IMR-90 (cell line): Measurements from ENCODE around the gene CCDC182. TPM values are rescaled to one million over a fixed set of nuclear protein-coding genes. Genes with fewer than 3 reads are reported as not detected.

Source experiments
- ATAC-seq: fragments of 200-7000 bp; cut with Tn5 transposase; 2 replicates; pipeline ENCODE4 v1.9.1; 2020; ENCODE audit warnings: low read depth, mild to moderate bottlenecking, moderate library complexity
- BruUV-seq: library from RNA; stranded (reverse); fragments of 400-500 nt; replicated peaks from 2 replicates; lab custom pipeline; 2021; lab: Mats Ljungman, UMichigan
- CTCF ChIA-PET: fragments of 300-600 bp; formaldehyde crosslinking; extraction: SDS; loops from one replicate; lab custom pipeline; 2021; ENCODE audit warnings: antibody characterized with exemption; lab: Yijun Ruan, JAX
- POLR2A ChIA-PET: fragments of 300-600 bp; sonication (Branson Sonifier 250); formaldehyde crosslinking; loops from one replicate; lab custom pipeline; 2022; ENCODE audit warnings: antibody characterized with exemption; ENCODE audit not compliant: unreplicated experiment; lab: Charles Lee
- DNase-seq: peaks from one replicate; pipeline ENCODE4 v3.0.0; 2013
- H2AFZ ChIP-seq: replicated peaks from 2 replicates; pipeline ENCODE3; 2013; ENCODE audit warnings: low read length, mild to moderate bottlenecking; ENCODE audit not compliant: poor library complexity
- H2AK5ac ChIP-seq: 2 replicates; pipeline ENCODE4 v1.6.1; 2013; ENCODE audit warnings: low read depth, low read length, inconsistent platforms
- H2AK9ac ChIP-seq: replicated peaks from 2 replicates; pipeline ENCODE3; 2013; ENCODE audit warnings: mild to moderate bottlenecking, low read depth, low read length, moderate library complexity; ENCODE audit not compliant: poor library complexity
- H2BK120ac ChIP-seq: 2 replicates; pipeline ENCODE4 v1.6.1; 2013; ENCODE audit warnings: low read depth, low read length, inconsistent platforms
- H2BK15ac ChIP-seq: 3 replicates; pipeline ENCODE4 v1.6.1; 2013; ENCODE audit warnings: low read depth, low read length, inconsistent platforms
- H2BK20ac ChIP-seq: 2 replicates; pipeline ENCODE4 v1.6.1; 2013; ENCODE audit warnings: low read depth, mild to moderate bottlenecking, inconsistent platforms, low read length, moderate library complexity
- H2BK5ac ChIP-seq: 2 replicates; pipeline ENCODE4 v1.6.1; 2013; ENCODE audit warnings: mild to moderate bottlenecking, low read depth, low read length, inconsistent platforms; ENCODE audit not compliant: poor library complexity, severe bottlenecking
- H3K14ac ChIP-seq: replicated peaks from 2 replicates; pipeline ENCODE4 v1.6.1; 2013; ENCODE audit warnings: low read depth, low read length, inconsistent platforms
- H3K18ac ChIP-seq: 2 replicates; pipeline ENCODE4 v1.6.1; 2013; ENCODE audit warnings: low read depth, low read length, control low read depth
- H3K23ac ChIP-seq: 2 replicates; pipeline ENCODE4 v1.6.1; 2013; ENCODE audit warnings: low read depth, low read length, inconsistent platforms
- H3K27ac ChIP-seq: 2 replicates; pipeline ENCODE4 v1.5.1; 2013; ENCODE audit warnings: mild to moderate bottlenecking, control low read depth, low read length; ENCODE audit not compliant: insufficient read depth
- H3K27me3 ChIP-seq: 2 replicates; pipeline ENCODE4 v1.6.1; 2013; ENCODE audit warnings: low read length; ENCODE audit not compliant: control insufficient read depth, insufficient read depth
- H3K36me3 ChIP-seq: 2 replicates; pipeline ENCODE4 v1.6.1; 2013; ENCODE audit warnings: low read length, mixed read lengths; ENCODE audit not compliant: control insufficient read depth, insufficient read depth
- H3K4ac ChIP-seq: 2 replicates; pipeline ENCODE4 v1.6.1; 2013; ENCODE audit warnings: low read depth, low read length, inconsistent platforms
- H3K4me1 ChIP-seq: 2 replicates; pipeline ENCODE4 v1.6.1; 2013; ENCODE audit warnings: low read length, mixed read lengths; ENCODE audit not compliant: control insufficient read depth, insufficient read depth
- H3K4me2 ChIP-seq: 2 replicates; pipeline ENCODE4 v1.6.1; 2013; ENCODE audit warnings: low read depth, mild to moderate bottlenecking, control low read depth, low read length, moderate library complexity
- H3K4me3 ChIP-seq: 2 replicates; pipeline ENCODE4 v1.5.1; 2013; ENCODE audit warnings: low read depth, mild to moderate bottlenecking, control low read depth, low read length, moderate library complexity; ENCODE audit not compliant: insufficient read depth
- H3K56ac ChIP-seq: 2 replicates; pipeline ENCODE4 v1.6.1; 2013; ENCODE audit warnings: low read length, inconsistent platforms; ENCODE audit not compliant: insufficient read depth; ENCODE audit errors: extremely low read depth
- H3K79me1 ChIP-seq, 2 experiments: 2 replicates each; pipeline ENCODE4 v1.6.1; 2013; ENCODE audit warnings: low read length in 2 of 2, inconsistent platforms in 1 of 2, low read depth in 1 of 2
- H3K9ac ChIP-seq: 2 replicates; pipeline ENCODE4 v1.6.1; 2013; ENCODE audit warnings: low read depth, low read length, control low read depth
- H3K9me1 ChIP-seq: 2 replicates; pipeline ENCODE4 v1.6.1; 2013; ENCODE audit warnings: low read length, inconsistent platforms; ENCODE audit not compliant: insufficient read depth
- H3K9me3 ChIP-seq: 2 replicates; pipeline ENCODE4 v1.6.1; 2013; ENCODE audit warnings: low read length; ENCODE audit not compliant: control insufficient read depth, insufficient read depth
- H4K20me1 ChIP-seq: 2 replicates; pipeline ENCODE4 v1.6.1; 2013; ENCODE audit warnings: low read length, inconsistent platforms; ENCODE audit not compliant: insufficient read depth
- H4K5ac ChIP-seq: 2 replicates; pipeline ENCODE4 v1.6.1; 2013; ENCODE audit warnings: mild to moderate bottlenecking, low read depth, low read length, control low read depth
- H4K8ac ChIP-seq, 2 experiments: 2 replicates each; pipeline ENCODE4 v1.6.1; 2013; ENCODE audit warnings: low read depth in 2 of 2, low read length in 2 of 2, control low read depth in 1 of 2, inconsistent platforms in 1 of 2
- H4K91ac ChIP-seq: 2 replicates; pipeline ENCODE4 v1.6.1; 2013; ENCODE audit warnings: low read depth, low read length, inconsistent platforms; ENCODE audit not compliant: insufficient read depth
- BHLHE40 ChIP-seq: fragments of 150-350 bp; IDR thresholded peaks from 2 replicates; pipeline ENCODE4 v1.6.1; 2016; ENCODE audit warnings: mild to moderate bottlenecking, low read depth, low read length
- CHD1 ChIP-seq: IDR thresholded peaks from 2 replicates; pipeline ENCODE4 v1.6.1; 2012; ENCODE audit warnings: low read depth, low read length, improper control_type of control experiment
- FOS ChIP-seq: fragments of 150-350 bp; IDR thresholded peaks from 2 replicates; pipeline ENCODE4 v1.6.1; 2016; ENCODE audit warnings: low read depth, low read length
- MAFK ChIP-seq: IDR thresholded peaks from 2 replicates; pipeline ENCODE4 v1.6.1; 2012; ENCODE audit warnings: low read depth, low read length, improper control_type of control experiment
- MAZ ChIP-seq: IDR thresholded peaks from 2 replicates; pipeline ENCODE4 v1.6.1; 2012; ENCODE audit warnings: low read depth, mild to moderate bottlenecking, low read length, improper control_type of control experiment, moderate library complexity, borderline replicate concordance
- POLR2A ChIP-seq: IDR thresholded peaks from 2 replicates; pipeline ENCODE4 v1.6.1; 2012; ENCODE audit warnings: mild to moderate bottlenecking, low read depth, low read length
- RFX5 ChIP-seq: IDR thresholded peaks from 2 replicates; pipeline ENCODE4 v1.8.0; 2012; ENCODE audit warnings: low read depth, mild to moderate bottlenecking, low read length, moderate library complexity
- WGBS, 2 experiments: methylation state at CpG; one replicate each; pipeline versions ENCODE4 v1.1.5 to v1.1.7; 2013; ENCODE audit warnings: missing lambda C conversion rate in 2 of 2; ENCODE audit not compliant: insufficient read length in 1 of 2; ENCODE audit errors: extremely low coverage in 2 of 2; 5-methylcytosine and 5-hydroxymethylcytosine counted together
- dilution Hi-C: fragments of 300-500 bp; cut with HindIII; formaldehyde crosslinking; loops from one replicate; pipeline ENCODE4 v1.14.3; 2018; ENCODE audit warnings: low sequenced_read_pairs; ENCODE audit not compliant: unreplicated experiment
- in situ Hi-C: fragments of 300-500 bp; cut with MboI; formaldehyde crosslinking; loops from 3 replicates; pipeline ENCODE4 v1.14.3; 2019; ENCODE audit warnings: low sequenced_read_pairs, inconsistent platforms, mixed read lengths
- intact Hi-C: fragments of 100-400 bp; cut with micrococcal nuclease; formaldehyde crosslinking; loops from 2 replicates; pipeline ENCODE4 v1.10.0; 2022
- polyA plus RNA-seq, 3 experiments: library from polyadenylated mRNA; depleted of rRNA; stranded (reverse); fragments of >200 nt; gene quantifications; 2 replicates each; pipeline ENCODE4 v1.2.3, GENCODE V29; 2012; ENCODE audit warnings: low replicate concordance in 1 of 3
- total RNA-seq: library from RNA; depleted of rRNA; stranded (reverse); fragments of >200 nt; gene quantifications from 2 replicates; pipeline ENCODE4 v1.2.3, GENCODE V29; 2012

Gene CCDC182
- total and polyA plus RNA-seq, 2 of the 4 experiments (the other 2 are of a cell fraction): not detected

DNA sequence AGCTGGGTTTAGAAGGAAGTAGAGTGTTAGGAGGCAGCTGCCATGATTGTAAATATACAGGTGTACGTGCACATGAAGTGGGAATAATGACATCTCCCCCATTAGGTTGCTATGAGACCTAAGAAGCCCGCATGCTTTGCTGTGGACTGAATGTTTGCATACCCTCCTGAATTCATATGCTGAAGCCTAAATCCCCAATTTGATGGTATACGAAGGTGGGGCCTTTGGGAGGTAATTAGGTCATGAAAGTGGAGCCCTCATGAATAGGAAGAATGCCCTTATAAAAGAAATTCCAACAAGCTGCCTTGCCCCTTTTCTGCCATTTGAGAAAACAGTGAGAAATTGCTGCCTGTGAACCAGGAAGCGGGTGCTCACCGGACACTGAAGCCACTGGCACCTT is 44.0 kb downstream of the CCDC182 start:
- Histone ChIP-seq H3K27ac (no peak overlapping the region), H2AK9ac (no peak overlapping the region), H3K4me2 (no peak overlapping the region), H3K79me1 (no peaks in the 10 kb centered on the region), H2AFZ (no peak overlapping the region), H3K18ac (no peak overlapping the region), H4K91ac (no peak overlapping the region), H3K23ac (no peak overlapping the region), H3K14ac (no peak overlapping the region), H3K27me3 (peaks cover 33% of the 10 kb centered on the region), H3K56ac (no peak overlapping the region), H2BK20ac (no peak overlapping the region), H2BK5ac (no peak overlapping the region), H3K9ac (no peak overlapping the region), H4K20me1 (no peaks in the 10 kb centered on the region), H2BK15ac (no peak overlapping the region), H3K4ac (no peak overlapping the region), H3K4me1 (no peaks in the 10 kb centered on the region), H3K36me3 (no peaks in the 10 kb centered on the region), H3K4me3 (no peak overlapping the region), H2BK120ac (no peak overlapping the region), H2AK5ac (no peak overlapping the region), H4K8ac (no peak overlapping the region), H3K9me1 (no peaks in the 10 kb centered on the region; the same call in 1 of the 2 replicates), H4K5ac (no peak overlapping the region), H3K9me3 (no peaks in the 10 kb centered on the region)
- DNase-seq (no peak), ATAC-seq (no peak)
- TF ChIP-seq MAZ (no peak), POLR2A (no peak), FOS (no peak), RFX5 (no peak), MAFK (no peak), CHD1 (no peak), BHLHE40 (no peak)
- BruUV-seq: no TSS peak
- no CpG with 5 or more reads among the region's 5 CpGs for WGBS, 2 experiments
- intact Hi-C loops: no loop called here
- ChIA-PET POLR2A (no interaction called here), CTCF (interaction anchor here (0.6 kb wide), 1 partner anchor 1021 kb away, joined by 3 read pairs; no protein-coding TSS in a partner anchor)
- dilution Hi-C loops: no loop called here
- in situ Hi-C loops: no loop called here
